ENCODE data around the gene UGT1A9. TPM values are rescaled to one million over a fixed set of nuclear protein-coding genes. Genes with fewer than 3 reads are reported as not detected.

UGT1A9 gene
- total and polyA plus RNA-seq, 2 donors (not counting 1 experiment from before 2014, with no cell fraction given), result not detected

DNA sequence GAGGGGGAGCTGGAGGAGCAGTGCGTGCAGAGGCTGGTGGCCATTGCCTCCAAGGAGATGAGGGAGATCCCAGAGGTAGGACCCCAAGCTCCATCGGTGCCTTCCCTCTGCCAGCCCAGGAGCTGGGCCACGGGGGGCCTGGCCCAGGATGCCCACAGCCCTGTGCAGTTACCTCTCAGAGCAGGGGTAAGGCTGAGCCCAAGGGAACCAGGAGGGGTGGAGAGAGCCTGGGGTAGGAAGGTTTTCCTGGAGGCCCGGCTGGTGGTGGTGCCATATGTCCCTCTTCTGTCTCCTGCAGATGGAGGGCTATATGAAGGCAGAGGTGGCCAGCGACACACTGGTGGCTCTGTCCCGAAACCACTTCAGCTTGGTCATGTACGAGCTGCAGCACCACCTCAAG lies 117.9 kb downstream of the UGT1A9 start:
- Histone ChIP-seq H3K4me3 (replicated peaks in 1 of 4; ENCODE audit: control extremely low read depth in 1 of 4, insufficient read depth in 1 of 4, low read depth in 3 of 4, low read length in 4 of 4) (no peak overlapping the region), H3K4me2 (ENCODE audit: extremely low read depth, insufficient read depth, low read length) (no peak overlapping the region), H3K4me1 (ENCODE audit: control insufficient read depth, extremely low read depth, insufficient read depth, low read length) (no peaks in the 10 kb centered on the region), H3K9me3 (ENCODE audit: control insufficient read depth, insufficient read depth, low read depth, low read length) (no peaks in the 10 kb centered on the region), H3K27ac (ENCODE audit: insufficient read depth, low read length) (no peak overlapping the region), H4K20me1 (ENCODE audit: control insufficient read depth, extremely low read depth, insufficient read depth, low read length) (no peaks in the 10 kb centered on the region), H3K9ac (ENCODE audit: insufficient read depth, low read length) (no peak overlapping the region), H2AFZ (ENCODE audit: low read length) (no peak overlapping the region), H3K36me3 (ENCODE audit: control insufficient read depth, insufficient read depth, low read length) (no peaks in the 10 kb centered on the region), H3K27me3 (ENCODE audit: control insufficient read depth, insufficient read depth, low read length) (no peaks in the 10 kb centered on the region), H3K79me2 (ENCODE audit: control insufficient read depth, insufficient read depth, low read length) (no peaks in the 10 kb centered on the region)
- no peak for TF ChIP-seq EZH2 (IDR thresholded peaks at IDR 0.05; ENCODE audit: low read length, missing control alignments)
- TF ChIP-seq, protein P1, sequence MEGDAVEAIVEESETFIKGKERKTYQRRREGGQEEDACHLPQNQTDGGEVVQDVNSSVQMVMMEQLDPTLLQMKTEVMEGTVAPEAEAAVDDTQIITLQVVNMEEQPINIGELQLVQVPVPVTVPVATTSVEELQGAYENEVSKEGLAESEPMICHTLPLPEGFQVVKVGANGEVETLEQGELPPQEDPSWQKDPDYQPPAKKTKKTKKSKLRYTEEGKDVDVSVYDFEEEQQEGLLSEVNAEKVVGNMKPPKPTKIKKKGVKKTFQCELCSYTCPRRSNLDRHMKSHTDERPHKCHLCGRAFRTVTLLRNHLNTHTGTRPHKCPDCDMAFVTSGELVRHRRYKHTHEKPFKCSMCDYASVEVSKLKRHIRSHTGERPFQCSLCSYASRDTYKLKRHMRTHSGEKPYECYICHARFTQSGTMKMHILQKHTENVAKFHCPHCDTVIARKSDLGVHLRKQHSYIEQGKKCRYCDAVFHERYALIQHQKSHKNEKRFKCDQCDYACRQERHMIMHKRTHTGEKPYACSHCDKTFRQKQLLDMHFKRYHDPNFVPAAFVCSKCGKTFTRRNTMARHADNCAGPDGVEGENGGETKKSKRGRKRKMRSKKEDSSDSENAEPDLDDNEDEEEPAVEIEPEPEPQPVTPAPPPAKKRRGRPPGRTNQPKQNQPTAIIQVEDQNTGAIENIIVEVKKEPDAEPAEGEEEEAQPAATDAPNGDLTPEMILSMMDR (conservative IDR thresholded peaks at IDR 0.05 in 1 of 2, IDR thresholded peaks at IDR 0.05 in 1 of 2; ENCODE audit: low read depth in 1 of 2, low read length in 2 of 2), result no peak
- DNase-seq (ENCODE audit: low read depth in 2 of 2), result no peak

DNA sequence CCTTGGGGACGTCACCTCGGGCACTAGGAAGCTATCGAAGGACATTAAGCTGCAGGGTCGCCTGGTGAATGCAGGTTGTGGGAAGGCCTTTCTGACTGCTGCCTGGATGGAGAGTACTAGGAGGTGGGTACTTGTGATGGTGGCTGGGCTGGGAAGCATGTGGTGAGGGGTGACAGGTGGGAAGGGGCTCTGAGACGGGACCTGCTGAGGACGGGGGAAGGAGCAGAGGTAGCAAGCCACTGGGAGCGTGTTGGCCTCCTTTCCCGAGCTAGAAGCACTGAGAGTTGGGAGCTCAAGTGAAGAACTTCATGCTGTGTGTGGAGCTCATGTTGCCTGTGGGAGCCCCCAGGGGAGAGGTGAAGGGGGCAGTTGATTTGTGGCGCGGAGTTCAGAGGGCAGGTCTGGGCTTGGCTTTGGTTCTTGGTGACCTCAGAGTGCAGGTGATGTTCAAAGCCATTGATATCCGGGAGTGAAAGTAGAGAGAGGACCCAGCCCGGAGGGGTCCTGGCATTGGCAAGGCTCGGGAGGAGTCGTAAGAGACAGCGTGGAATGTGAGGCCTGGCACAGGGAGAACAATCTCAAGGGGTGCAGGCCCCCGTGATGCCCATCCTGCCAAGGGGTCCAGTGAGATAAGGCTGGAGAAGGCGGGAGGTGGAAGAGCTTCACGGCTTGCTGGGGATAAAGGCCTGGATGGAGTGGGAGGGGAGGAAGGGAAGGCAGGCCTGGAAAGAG lies 119.6 kb downstream of the UGT1A9 start:
- Histone ChIP-seq H3K4me3 (replicated peaks in 1 of 4; ENCODE audit: control extremely low read depth in 1 of 4, insufficient read depth in 1 of 4, low read depth in 3 of 4, low read length in 4 of 4) (no peak overlapping the region), H3K27ac (ENCODE audit: insufficient read depth, low read length) (no peak overlapping the region), H4K20me1 (ENCODE audit: control insufficient read depth, extremely low read depth, insufficient read depth, low read length) (no peaks in the 10 kb centered on the region), H3K27me3 (ENCODE audit: control insufficient read depth, insufficient read depth, low read length) (no peaks in the 10 kb centered on the region), H3K36me3 (ENCODE audit: control insufficient read depth, insufficient read depth, low read length) (no peaks in the 10 kb centered on the region), H3K4me1 (ENCODE audit: control insufficient read depth, extremely low read depth, insufficient read depth, low read length) (no peaks in the 10 kb centered on the region), H3K9me3 (ENCODE audit: control insufficient read depth, insufficient read depth, low read depth, low read length) (no peaks in the 10 kb centered on the region), H3K4me2 (ENCODE audit: extremely low read depth, insufficient read depth, low read length) (no peak overlapping the region), H2AFZ (ENCODE audit: low read length) (no peak overlapping the region), H3K9ac (ENCODE audit: insufficient read depth, low read length) (no peak overlapping the region), H3K79me2 (ENCODE audit: control insufficient read depth, insufficient read depth, low read length) (no peaks in the 10 kb centered on the region)
- TF ChIP-seq EZH2 (IDR thresholded peaks at IDR 0.05; ENCODE audit: low read length, missing control alignments), result no peak
- TF ChIP-seq, protein P1 (conservative IDR thresholded peaks at IDR 0.05 in 1 of 2, IDR thresholded peaks at IDR 0.05 in 1 of 2; ENCODE audit: low read depth in 1 of 2, low read length in 2 of 2), result no peak
- DNase-seq (ENCODE audit: low read depth in 2 of 2), result no peak

DNA sequence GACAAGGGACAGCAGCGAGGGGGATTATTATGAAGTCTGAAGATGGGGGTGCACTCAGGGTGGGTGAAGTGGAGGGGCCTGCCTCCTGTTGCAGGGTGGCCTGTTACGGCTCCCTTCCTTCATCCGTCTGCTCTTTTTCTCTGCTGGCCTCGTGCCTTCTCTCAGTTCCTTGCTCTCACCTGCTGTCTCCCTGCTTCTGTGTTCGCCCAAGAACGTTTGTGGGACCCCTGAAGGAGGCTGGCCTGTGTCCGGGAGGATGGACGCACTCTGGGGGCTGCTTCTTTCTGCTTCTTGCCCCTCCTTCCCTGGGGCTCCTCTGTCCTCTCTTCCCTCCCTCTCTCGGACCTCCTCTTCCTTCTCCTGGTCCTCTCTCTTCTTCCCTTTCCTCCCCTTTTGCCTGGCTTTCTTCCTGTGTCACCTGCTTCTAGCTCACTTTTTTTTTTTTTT lies 120.2 kb downstream of the UGT1A9 start:
- Histone ChIP-seq H3K4me3 (replicated peaks in 1 of 4; ENCODE audit: control extremely low read depth in 1 of 4, insufficient read depth in 1 of 4, low read depth in 3 of 4, low read length in 4 of 4) (no peak overlapping the region), H3K9ac (ENCODE audit: insufficient read depth, low read length) (no peak overlapping the region), H2AFZ (ENCODE audit: low read length) (no peak overlapping the region), H3K36me3 (ENCODE audit: control insufficient read depth, insufficient read depth, low read length) (no peaks in the 10 kb centered on the region), H3K79me2 (ENCODE audit: control insufficient read depth, insufficient read depth, low read length) (no peaks in the 10 kb centered on the region), H3K27ac (ENCODE audit: insufficient read depth, low read length) (no peak overlapping the region), H3K9me3 (ENCODE audit: control insufficient read depth, insufficient read depth, low read depth, low read length) (no peaks in the 10 kb centered on the region), H3K4me2 (ENCODE audit: extremely low read depth, insufficient read depth, low read length) (no peak overlapping the region), H3K4me1 (ENCODE audit: control insufficient read depth, extremely low read depth, insufficient read depth, low read length) (no peaks in the 10 kb centered on the region), H4K20me1 (ENCODE audit: control insufficient read depth, extremely low read depth, insufficient read depth, low read length) (no peaks in the 10 kb centered on the region), H3K27me3 (ENCODE audit: control insufficient read depth, insufficient read depth, low read length) (no peaks in the 10 kb centered on the region)
- TF ChIP-seq, protein P1 (conservative IDR thresholded peaks at IDR 0.05 in 1 of 2, IDR thresholded peaks at IDR 0.05 in 1 of 2; ENCODE audit: low read depth in 1 of 2, low read length in 2 of 2), result no peak
- TF ChIP-seq EZH2 (IDR thresholded peaks at IDR 0.05; ENCODE audit: low read length, missing control alignments), result no peak
- no peak for DNase-seq (ENCODE audit: low read depth in 2 of 2)

Measured in fibroblast of lung (primary cell).